Activated naive CD4-positive, alpha-beta T cell treated with Interleukin-2 at 50 U/mL for 16 hours (primary cell): Measurements from ENCODE around the gene RPRM.
"Not testable (repeated sequence)": the region's sequence is repeated elsewhere in the genome, so short reads cannot be mapped to it uniquely, and the experiment has no call there.

Experiments used
- DNase-seq: peaks from one replicate; pipeline ENCODE4 v3.0.0-alpha.2; 2020

RPRM gene

DNA sequence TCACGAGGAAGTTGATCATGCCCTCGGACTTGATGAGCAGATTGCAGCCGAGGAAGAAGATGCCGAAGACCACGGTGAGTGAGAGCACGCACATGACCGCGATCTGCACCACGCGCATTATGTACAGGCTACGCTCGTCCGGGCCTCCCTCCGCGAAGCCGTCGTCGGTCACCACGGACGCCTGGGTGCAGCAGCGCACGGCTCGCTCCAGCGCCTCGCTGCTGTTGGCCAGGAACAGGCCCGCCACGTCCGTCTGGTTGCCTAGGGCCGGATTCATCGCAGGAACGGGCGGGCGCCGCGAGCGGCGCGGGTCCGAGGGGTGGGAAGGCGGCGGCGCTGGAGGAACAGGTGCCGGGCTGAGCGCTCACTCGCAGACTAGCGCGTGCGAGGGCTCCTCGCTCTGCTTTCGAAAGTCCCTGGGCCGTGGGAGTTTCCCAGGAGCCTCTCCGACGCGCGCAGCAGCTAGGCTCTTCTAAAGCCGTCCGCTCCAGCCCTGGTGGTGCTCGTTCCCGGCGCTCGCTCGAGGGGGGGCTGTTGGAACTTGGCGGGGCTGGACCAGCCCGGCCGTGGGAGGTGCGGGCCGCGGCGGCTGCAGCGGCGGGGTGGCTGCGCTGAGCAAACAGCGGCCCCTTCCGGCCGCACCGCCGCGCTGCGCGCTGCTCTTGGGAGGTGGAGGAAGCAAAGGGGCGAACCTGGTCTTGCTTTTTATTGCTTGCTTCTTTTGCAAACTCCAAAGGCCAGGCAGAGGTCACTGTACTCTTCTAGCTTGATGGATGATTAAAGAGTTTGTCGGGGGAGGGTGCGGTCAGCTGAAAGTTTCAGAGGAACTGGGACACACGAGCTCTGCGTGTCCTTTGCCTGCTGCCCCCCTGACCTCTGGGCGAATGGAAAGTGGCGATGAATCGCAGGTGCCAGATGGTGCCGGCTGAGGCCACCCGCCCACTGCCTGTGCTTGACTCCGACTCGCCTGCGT is at the start of gene RPRM:
Gene RPRM, minus strand, starts transcription at position 474 of the 973 bp plus-strand sequence. Its CDS starts 197 bp downstream, at position 277.
- peak; percentile 56 for DNase-seq

DNA sequence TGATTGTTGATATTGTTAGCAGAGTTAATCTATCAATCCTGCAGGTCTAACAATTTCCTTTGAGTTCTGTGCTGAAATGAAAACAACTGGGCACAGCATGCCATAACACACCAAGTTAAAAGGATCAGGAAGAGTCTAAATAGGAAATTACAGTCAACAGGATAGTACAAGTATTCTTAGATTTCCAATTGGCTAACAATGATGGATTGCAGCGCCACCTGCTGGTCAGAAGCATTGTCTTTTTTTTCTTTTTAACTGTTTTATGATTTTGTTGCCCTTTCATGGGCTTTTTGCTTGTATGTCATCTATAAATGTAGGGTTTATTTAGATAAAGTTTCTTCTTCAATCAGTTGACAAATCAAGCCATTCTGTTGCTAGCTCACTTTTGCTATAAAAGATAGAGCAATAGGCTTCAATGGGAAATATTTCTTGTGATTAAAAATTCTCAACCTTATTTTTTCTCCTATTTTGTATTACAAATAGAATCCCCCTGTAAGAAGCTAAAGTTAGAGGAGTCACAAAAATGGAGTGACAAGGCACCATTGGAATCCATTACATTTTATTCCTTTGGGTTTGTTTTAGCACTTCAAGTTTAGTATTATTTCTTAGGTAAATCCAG is 40.8 kb upstream of the RPRM start:
- DNase-seq, result peak; percentile 50

DNA sequence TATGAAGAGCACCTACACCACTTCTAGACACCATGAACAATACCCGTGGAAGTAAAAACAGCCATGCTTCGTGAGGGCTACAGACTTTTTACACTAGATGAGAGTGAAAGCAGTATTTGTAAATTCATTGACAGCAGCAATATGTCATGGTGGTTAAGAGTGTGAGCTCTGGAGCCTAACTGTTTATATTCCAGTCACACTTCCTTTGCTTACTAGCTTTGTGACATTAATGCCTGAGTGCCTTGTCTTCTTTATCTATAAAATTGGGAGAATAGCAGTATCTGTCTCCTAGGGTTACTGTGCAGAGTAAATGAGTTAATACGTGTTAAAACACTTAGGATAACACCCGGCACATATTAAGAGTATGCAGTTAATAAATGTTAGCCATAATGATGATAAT is 33.8 kb upstream of the RPRM start:
- no peak for DNase-seq

DNA sequence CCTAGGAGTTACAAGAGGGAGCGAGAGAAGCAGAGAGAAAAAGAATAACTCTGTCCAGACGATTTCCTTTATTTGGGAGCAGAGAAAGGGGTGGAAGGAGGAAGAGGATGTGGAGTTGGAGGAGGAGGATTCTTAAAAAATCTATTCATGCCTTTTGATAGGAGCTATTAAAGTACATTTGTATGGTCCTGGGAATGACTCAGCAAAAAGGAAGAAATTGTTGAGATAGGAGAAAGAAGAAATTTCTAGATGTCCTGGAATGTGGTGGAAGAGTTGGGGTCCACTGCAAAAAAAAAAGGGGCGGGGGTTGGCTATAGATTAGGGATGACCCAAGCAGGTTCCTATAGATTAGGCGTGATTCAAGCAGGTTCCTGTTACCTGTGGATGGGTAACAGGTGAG is 32.4 kb upstream of the RPRM start:
- DNase-seq, result no peak

DNA sequence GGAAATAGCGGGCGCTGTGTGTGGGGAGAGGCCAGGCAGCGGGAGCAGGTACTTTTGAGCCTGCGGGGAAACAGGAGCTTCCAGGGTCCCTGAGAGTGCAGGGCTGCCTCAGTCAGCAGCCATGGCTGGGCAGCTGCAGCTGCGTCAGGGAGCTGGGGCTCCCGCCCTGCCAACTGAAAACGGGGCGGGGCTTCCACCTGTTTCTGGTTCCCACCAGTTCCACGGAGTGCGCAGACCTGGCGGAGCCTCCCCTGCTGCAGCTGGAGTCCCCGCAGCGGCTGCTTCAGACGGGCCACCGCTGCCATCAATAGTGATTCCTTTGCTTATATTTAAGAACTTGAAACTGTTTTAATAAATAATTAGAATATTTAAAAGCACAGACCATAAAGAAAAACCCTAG is 30.6 kb upstream of the RPRM start:
- no peak for DNase-seq

DNA sequence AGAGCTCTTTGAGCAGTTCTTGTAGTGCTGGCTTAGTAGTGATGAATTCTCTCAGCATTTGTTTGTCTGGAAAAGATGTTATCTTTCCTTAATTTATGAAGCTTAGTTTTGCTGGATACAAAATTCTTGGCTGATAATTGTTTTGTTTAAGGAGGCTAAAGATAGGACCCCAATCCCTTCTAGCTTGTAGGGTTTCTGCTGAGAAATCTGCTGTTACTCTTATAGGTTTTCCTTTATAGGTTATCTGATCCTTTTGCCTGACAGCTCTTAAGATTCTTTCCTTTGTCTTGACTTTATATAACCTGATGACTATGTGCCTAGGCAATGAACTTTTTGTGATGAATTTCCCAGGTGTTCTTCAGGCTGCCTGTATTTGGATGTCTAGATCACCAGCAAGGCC is 27.9 kb upstream of the RPRM start:
- DNase-seq, result not testable (repeated sequence)

DNA sequence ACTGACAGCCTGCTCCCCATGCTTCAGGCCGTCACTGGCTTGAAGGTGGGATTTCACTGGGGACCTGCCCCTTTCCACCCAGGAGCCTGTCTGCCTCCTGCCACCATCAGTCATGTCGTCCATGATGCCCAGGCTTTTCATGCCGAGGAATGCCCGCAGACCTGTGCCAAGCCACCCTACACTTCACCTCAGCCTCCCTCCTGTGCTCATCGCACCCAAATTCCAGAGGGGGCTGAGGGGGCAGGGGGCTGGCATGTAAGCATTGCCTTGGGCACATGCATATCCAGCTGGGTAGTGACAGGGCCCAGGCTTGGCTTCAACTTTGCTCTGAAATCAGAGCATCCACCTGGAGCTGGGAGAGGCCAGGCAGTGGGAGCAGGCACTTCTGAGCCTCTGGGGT is 20.9 kb upstream of the RPRM start:
- DNase-seq, result no peak

DNA sequence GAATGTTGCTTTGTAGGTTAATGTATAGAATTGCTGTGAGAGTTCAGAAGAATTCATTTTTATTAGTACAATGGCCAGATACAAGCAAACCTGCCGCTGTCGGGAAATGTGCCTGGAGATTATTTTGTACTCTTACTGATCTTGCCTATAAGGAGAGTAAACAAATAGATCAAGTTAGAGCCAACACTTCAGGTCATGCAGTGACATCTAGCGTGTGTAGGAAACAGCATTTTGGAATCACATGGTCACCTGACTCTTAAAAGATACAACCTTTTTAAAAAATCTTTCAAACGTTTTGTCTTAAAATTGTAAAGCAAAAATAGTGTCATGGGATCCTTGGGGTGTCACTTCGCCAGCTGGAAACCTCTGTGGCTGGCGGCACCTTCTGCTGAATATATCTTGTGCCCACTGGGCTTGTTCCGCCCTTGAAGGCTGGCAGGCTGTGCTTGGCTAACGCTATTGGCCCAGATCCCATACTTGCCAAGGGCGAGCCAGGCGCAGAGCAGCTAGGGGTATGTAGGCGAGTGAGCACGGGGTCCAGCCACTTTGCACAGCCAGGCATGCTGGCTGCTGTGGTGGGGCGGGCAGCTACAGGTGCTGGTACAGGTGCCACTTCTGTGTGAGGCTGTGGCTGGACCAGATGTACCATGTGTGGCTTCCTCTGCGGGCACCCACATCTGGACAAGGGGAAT is 19.5 kb upstream of the RPRM start:
- DNase-seq, result no peak

DNA sequence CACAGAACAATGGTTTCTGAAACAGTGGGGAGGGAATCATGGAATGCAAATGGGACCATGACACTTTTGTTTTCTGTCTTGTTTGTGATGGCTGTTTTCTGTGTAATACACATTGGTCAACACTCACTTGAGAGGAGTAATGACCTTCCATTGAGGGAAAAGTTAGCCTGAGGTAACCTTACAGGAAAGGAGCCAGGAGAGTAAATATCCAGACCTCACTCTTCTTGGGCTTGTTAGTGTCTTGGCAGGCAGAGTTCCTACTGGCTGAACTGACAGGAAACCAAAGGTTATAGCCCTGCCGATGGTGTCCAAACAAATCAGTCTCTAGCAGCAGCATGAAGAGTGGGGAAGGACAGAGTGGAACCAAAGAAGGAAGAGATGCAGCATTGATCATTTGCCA is 17.2 kb upstream of the RPRM start:
- DNase-seq, result no peak

DNA sequence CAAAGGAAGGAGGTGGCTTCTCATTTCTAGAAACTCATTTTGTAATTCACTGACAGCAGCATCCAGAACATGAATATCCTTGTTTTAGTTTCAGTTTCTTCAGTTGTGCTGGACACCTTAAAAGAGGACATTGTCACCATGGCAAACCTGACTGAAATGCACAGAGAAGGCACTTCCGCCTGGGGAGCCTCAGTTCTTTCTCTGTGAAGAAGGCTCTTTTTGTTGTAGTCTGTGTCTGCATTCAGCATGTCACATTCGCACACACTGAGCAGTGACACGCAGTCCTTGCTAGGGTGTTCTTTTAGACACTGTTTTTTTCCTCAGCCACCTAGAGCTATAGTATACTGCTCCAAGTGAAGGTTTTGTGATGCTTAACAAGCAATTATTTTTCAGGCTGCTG is 9.5 kb upstream of the RPRM start:
- no peak for DNase-seq

DNA sequence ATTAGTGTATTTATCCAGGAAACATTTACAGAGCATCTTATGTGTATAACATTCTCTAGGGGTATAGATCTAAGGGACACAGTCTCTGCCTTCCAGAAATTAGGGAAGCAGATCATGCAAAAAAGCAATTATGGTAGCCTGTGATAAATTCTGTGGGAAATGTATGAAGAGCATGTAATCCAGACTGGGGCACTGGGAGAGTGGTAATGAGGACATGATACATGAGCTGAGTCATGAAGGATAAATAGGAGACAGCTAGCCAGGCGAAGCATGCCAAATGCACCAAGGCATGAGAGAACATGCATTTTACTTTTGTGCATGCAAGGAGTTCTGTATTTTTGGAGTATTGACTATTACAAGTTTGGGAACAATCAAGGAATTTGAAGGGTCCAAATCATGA is 8.9 kb upstream of the RPRM start:
- DNase-seq, result no peak

DNA sequence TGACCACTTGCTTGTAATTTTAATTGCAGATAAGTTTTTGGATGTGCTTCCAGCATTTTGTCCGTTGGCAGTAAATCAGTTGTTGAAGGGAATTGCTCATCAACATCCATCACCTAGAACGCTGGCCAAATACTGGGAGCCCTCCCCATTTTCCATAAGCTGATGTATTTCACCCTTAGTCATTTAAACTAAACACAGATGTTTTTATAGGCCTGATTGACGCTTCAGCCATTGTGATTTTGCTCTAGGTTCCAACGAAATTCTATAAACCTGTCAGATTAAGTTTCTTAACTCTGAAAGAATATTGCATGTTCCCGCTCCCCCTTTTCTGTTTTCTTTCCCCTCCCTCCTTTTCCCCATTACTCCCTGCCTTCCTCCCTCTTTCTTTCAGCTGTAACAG is 1.0 kb upstream of the RPRM start:
- DNase-seq, result no peak

DNA sequence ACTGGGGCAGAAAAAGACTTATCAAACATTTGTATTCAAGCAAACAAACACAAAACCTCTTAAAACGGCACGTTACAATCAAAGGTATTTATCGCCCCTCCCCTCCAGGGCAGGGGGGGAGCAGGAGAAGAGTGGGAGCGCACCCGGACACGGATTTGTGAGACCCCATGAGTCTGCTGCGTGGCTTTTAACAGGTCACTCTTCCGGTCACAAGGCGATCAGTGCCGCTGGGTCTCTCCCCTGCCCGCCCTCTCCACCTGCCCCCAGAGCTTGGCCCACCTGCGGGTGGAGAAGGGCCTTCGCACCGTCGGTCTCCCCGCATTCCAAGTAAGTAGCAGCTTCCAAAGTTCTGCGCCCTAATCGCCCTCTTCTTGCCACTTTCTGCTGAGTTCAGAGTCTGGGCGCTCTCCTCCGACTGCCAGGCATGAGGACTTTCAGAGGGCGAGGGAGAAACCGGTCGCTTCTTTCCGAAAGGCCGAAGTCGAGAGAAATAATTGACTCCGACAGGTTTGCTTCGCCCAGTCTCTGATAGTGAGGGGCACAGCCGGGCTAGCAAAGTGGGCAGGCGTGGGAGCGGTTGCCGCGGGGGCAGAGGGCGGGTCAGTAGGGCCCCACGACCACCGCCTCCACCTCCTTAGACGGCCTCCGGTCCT is 800 bp downstream of the RPRM start:
- DNase-seq, result no peak

DNA sequence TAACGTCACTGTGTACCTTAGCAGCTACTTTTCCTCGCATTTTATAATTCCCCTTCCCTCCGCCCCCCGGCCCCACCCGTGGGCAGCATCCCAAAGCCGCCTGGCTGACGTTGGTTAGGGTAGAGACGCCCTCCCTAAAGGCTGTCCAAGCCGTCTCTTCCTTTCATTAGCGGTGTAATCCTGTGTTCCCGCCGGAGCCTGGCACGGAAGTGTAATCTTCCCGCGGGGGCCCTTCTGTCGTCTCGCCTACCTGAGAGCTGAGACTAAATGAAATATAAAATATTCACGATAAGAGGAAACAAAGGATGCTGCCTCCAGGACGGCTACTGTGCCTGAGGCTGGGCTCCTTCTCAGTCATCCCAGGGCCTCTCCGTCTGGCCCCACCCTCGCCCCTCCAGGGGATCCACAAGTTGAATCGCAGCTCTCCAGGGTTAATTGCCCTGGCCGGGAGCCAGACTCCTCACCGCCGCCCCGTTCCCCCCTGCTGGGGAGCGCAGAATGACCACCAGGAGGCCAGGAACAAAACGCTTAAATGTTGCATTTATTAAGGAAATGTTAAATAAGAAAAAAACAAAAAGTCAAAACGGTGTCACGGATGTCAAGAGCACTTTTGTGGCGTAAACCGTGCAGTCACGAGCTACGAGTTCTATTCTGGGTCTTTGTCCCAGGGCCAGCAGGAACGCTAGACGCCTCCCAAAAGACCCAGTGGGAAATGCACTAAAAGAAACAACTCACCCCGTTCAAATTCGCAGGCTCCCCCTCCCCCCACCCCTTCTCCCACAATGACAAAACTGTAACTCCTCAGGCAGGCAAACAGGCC is 1.5 kb downstream of the RPRM start:
- DNase-seq, result no peak

DNA sequence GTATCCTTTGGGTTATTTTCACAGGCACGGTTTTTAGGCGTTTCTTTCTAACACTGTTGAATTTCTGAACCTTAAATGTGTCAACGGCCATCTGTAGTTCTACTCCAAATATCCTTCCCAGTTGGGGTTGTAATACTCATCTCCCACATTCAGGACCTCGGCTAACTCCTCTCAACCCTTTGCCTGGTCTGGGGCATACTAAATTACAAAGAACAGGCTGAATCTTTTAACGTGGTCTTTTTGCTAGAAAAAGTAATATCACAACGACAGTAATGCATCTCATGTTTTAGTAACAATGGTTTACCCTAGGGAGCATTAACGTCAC is 2.1 kb downstream of the RPRM start:
- no peak for DNase-seq

DNA sequence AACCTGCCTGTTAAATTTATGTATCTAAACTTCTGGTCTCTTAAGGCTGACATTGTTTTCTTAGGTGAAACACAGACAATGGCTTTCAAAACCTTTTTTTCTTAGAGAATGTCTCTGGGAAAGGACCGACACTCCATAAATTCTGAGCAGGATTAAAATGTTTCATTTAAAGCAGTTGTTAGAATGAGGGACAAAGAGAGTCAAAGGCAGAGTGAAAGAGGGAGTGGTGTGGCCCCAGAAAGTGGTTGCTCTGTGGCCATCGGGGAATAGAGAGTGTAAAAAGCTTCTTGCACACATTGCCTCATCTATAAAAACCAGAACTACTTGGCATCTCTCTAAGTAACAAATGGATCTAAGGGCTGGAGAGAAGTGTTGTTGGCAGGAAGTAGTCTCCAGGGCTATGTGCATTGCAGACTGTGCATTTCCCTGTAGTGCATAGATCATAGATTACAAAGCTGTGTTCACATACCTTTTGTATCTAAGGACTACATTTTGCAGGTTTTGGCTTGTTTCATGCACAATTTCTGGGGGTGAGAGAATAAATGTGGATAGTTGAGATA is 3.6 kb downstream of the RPRM start:
- no peak for DNase-seq

DNA sequence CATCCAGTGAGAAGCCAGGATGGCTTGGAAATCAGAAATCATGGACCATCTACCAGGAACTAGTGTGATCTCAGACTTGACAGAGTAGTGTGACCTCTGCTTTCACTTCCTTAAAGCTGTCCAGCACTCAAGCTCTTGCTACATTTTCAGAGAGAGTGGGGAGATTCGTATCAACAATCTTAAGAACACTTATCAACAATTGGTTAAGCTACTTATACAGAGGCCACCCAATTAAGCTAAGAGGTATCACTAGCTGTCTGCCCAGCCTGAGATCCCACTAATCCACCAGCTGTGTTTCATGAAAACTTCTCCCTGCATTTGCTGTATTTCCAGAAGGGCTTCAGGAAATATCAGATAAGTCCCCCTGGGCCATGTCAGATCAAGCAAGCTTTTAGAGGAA is 4.2 kb downstream of the RPRM start:
- no peak for DNase-seq

DNA sequence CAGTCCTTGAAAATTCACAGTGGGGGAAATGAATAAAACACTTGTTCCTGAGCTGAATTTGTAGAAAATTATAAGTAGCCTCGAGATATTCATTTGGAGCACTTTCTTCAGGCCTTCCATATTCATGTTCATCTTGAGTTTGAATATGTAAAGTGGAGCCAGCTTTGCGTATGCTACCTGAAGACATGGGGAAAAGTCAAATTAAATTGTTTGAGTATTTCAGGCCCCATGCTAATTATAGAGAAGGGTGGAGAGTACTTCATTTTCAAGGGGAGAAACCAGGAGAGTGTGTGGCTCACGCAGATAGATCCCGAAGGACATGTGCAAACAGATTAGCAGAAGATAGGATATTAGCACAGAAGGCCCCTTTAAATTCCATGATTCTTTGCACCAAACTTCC is 7.7 kb downstream of the RPRM start:
- DNase-seq, result no peak

DNA sequence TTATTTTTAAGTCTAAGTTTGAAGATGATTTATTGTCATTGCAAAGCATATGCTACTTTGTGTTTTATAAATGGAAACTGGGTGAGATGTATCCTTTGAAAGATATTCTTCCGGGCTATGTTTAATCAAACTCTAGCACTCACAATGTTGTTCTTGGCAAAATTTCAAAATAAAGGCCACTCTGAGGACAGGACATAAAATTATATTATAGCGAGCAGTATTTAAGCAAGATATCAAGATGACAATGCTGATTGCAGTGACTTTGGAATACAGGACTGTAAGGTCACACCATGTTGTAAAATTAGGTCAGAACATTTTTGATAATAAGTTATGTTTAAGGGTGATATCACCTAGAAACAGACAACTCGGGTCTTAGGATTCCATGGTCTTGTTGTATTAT is 14.2 kb downstream of the RPRM start:
- no peak for DNase-seq

DNA sequence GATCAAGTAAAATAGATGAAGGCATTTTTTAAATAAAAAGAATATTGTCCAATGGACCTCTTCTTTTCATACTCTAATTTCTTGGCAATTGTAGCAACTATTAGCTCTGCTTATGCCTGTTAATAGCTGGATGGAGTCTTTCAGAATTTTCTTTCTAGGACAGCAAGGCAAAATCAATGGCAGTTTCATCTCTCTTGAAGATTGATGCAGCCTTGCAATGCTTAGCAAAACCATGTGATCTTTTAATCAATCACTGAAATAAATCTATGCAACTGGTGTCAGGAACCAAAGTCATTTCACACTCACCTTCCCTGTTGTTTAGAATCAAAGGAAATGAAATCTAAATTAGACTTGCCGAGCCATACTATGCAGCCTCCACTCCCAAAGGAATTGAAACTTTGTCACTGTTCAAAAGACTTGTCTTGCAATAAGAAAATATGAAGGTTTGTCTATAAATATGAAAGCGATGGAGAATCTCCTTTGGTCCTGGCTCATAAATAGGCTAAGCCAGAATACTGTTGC is 16.2 kb downstream of the RPRM start:
- no peak for DNase-seq

DNA sequence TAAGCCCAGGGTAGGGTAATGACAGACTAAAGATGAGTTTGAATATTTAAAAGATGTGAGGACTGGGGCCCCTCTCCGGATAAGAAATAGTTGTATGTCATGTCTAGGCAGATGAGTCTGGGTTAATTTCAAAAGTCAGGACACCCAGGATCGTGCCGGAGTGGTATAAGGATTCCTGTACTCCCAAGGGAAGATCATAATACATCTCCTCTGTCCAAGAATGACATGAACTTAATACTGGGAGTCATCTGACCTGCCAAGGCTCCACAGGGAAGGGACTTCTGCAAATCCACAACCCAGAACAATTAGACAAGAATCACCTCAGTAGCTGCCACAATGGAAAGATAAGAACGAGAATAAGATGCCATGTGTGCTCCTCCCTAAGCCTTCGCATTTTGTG is 17.1 kb downstream of the RPRM start:
- DNase-seq, result no peak

DNA sequence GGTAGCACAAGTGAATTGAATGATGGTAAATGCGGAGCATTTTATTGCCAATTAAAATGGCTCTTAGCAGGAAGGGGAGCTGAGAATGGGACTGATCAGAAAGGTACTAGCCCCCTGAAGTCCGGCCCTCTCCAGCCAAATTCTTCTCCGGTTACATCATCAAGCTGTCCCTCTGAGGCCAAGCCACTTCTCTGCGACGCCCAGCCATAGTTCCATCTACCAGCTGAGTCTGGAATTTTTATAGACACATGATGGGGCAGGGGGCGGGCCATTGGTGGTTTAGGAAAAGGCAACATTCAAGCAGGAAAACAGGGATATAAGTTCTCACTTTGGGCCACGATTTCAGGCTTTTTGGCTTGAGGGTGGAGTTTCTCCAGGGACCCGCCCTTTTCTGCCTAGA is 22.7 kb downstream of the RPRM start:
- no peak for DNase-seq
